ENCODE data around the gene DKC1. TPM values are rescaled to one million over a fixed set of nuclear protein-coding genes. Genes with fewer than 3 reads are reported as not detected.

The DKC1 gene
- total and polyA plus RNA-seq, 2 of the 4 experiments (the other 2 are of a cell fraction) = 49.9 to 63.8 TPM

DNA sequence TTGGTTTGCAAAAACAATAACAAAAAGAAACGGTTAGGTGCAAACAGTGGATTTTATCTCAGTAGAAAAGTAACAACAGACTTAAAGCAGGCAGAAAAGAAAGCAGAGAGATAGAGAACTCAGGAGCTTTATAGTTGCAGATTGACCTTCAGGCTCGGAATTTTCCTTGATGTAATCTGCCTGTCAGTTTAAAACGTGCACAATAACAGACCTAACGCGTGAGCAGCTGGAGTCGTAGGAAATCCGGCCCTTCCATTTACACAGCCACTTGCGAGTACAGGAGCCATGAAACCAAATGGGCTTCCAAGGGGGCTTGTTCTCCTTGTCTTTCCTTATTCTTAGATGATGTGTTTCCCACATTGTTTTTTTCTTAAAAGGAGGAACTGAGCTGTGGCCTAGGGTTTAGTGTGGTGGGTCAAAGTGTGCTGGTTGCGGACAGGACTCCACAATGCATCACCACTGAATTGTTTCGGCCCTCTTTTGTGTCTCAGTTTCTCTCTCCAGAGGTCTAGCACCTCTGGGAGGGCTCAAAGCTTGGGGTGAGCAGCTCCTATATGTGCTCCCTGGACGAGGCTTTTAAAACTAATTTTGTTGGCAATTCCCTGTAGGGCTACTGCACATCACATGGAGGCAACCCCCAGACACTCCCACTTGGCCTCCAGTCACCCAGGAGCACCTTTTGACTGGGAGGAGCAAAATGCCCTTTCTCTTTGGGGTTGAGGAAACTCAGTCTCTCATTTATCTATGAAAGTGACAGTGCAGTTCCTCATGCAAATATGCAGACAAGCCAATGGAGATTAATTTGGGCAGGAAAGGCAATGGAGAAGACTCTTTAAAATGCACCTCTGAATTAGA is 56.5 kb downstream of the DKC1 start:
- Histone ChIP-seq H3K36me3 (ENCODE audit: control insufficient read depth, insufficient read depth, low read length) (no peaks in the 10 kb centered on the region), H3K18ac (ENCODE audit: low read depth, low read length) (no peak overlapping the region), H3K27ac (ENCODE audit: insufficient read depth, low read length) (no peak overlapping the region), H3K23ac (ENCODE audit: low read depth, low read length) (no peak overlapping the region), H2AK5ac (ENCODE audit: low read depth, low read length) (no peak overlapping the region), H2BK15ac (ENCODE audit: low read depth, low read length) (no peak overlapping the region), H3K9ac (ENCODE audit: low read depth, low read length) (no peak overlapping the region), H3K9me1 (ENCODE audit: insufficient read depth, low read length) (no peaks in the 10 kb centered on the region), H3K4me1 (ENCODE audit: control insufficient read depth, insufficient read depth, low read length) (peaks cover 1% of the 10 kb centered on the region; the same call in 1 of the 2 replicates), H2AFZ (replicated peaks; ENCODE audit: low read length, poor library complexity) (no peak overlapping the region), H2BK120ac (ENCODE audit: low read depth, low read length) (no peak overlapping the region), H4K5ac (ENCODE audit: low read depth, low read length) (no peak overlapping the region), H4K91ac (ENCODE audit: insufficient read depth, low read depth, low read length) (no peak overlapping the region), H4K20me1 (ENCODE audit: insufficient read depth, low read length) (no peaks in the 10 kb centered on the region), H3K4ac (ENCODE audit: low read depth, low read length) (no peak overlapping the region), H2BK5ac (ENCODE audit: low read depth, low read length, poor library complexity, severe bottlenecking) (no peak overlapping the region), H3K14ac (replicated peaks; ENCODE audit: low read depth, low read length) (no peak overlapping the region), H3K4me3 (ENCODE audit: insufficient read depth, low read depth, low read length) (no peak overlapping the region), H2BK20ac (ENCODE audit: low read depth, low read length) (no peak overlapping the region), H3K4me2 (ENCODE audit: low read depth, low read length) (no peak overlapping the region), H4K8ac (ENCODE audit: low read depth in 2 of 2, low read length in 2 of 2) (no peak overlapping the region), H3K9me3 (ENCODE audit: control insufficient read depth, insufficient read depth, low read length) (no peaks in the 10 kb centered on the region), H3K27me3 (ENCODE audit: control insufficient read depth, insufficient read depth, low read length) (0 out of 2 replicates have a peak, but pooled peaks cover 1% of the 10 kb centered on the region), H3K56ac (ENCODE audit: extremely low read depth, insufficient read depth, low read length) (no peak overlapping the region), H2AK9ac (replicated peaks; ENCODE audit: low read depth, low read length, poor library complexity) (no peak overlapping the region), H3K79me1 (ENCODE audit: low read depth in 1 of 2, low read length in 2 of 2) (no peaks in the 10 kb centered on the region)
- no peak for TF ChIP-seq MAZ (IDR thresholded peaks at IDR 0.05; ENCODE audit: borderline replicate concordance, low read depth, low read length)
- no peak for TF ChIP-seq CEBPB (IDR thresholded peaks at IDR 0.05; ENCODE audit: low read depth, low read length)
- no peak for TF ChIP-seq POLR2A (IDR thresholded peaks at IDR 0.05; ENCODE audit: low read depth, low read length)
- no peak for TF ChIP-seq RAD21 (IDR thresholded peaks at IDR 0.05; ENCODE audit: low read length)
- BruUV-seq (replicated peaks) = no TSS peak
- ChIA-PET POLR2A (ENCODE audit: unreplicated experiment) (no interaction called here), CTCF (interaction anchor here (0.6 kb wide), 2 partner anchors 15 to 69 kb away, joined by 3 to 5 read pairs; no protein-coding TSS in a partner anchor)
- DNase-seq = no peak
- in situ Hi-C loops (cut with MboI; ENCODE audit: low sequenced_read_pairs) = no loop called here
- ATAC-seq (ENCODE audit: low read depth) = no peak
- intact Hi-C loops (cut with micrococcal nuclease) = no loop called here
- dilution Hi-C loops (cut with HindIII; ENCODE audit: low sequenced_read_pairs, unreplicated experiment) = no loop called here
- 43% methylated on average over 4 of the region's 11 CpGs; no CpG with 5 or more reads in 1 of the 2 experiments for WGBS, 2 experiments (ENCODE audit: extremely low coverage in 2 of 2, insufficient read length in 1 of 2)
